ENCODE measurements around the gene MINDY4. TPM values are rescaled to one million over a fixed set of nuclear protein-coding genes. Genes with fewer than 3 reads are reported as not detected.

MINDY4 gene
- total RNA-seq, 1 donor from 2014 or later: 20.1 TPM

GRCh38 chr7:30928254-30928872 lies 157.1 kb downstream of the MINDY4 start:
- no peak overlapping the region for H3K27ac ChIP-seq
- DNase-seq (peak; percentile 23), ATAC-seq (no peak)
- H3K9me3 ChIP-seq: no peaks in the 10 kb centered on the region
- peaks cover 3% of the 10 kb centered on the region for H3K4me1 ChIP-seq
- intact Hi-C loops (cut with DNase I): no loop called here
- H3K4me3 ChIP-seq: no peak overlapping the region
- no peaks in the 10 kb centered on the region for H3K27me3 ChIP-seq
- H3K36me3 ChIP-seq: peaks cover 29% of the 10 kb centered on the region
- no peak for TF ChIP-seq CTCF (IDR thresholded peaks at IDR 0.05)

- DNase-seq: peak; percentile 27
- Histone ChIP-seq H3K36me3 (peaks cover 15% of the 10 kb centered on the region), H3K27me3 (no peaks in the 10 kb centered on the region), H3K4me1 (peaks cover 3% of the 10 kb centered on the region), H3K4me3 (no peak overlapping the region), H3K27ac (no peak overlapping the region), H3K9me3 (no peaks in the 10 kb centered on the region)
- TF ChIP-seq CTCF (IDR thresholded peaks at IDR 0.05): no peak
- ATAC-seq: no peak
- intact Hi-C loops (cut with DNase I): no loop called here
Measured at GRCh38 chr7:30929686-30930085, 158.5 kb downstream of the MINDY4 start.

GRCh38 chr7:30930621-30931020 lies 159.4 kb downstream of the MINDY4 start:
- H3K27me3 ChIP-seq: no peaks in the 10 kb centered on the region
- peaks cover 3% of the 10 kb centered on the region for H3K4me1 ChIP-seq
- intact Hi-C loops (cut with DNase I): no loop called here
- DNase-seq (peak; percentile 40), ATAC-seq (no peak)
- no peak overlapping the region for H3K4me3 ChIP-seq
- peaks cover 6% of the 10 kb centered on the region for H3K36me3 ChIP-seq
- H3K9me3 ChIP-seq: no peaks in the 10 kb centered on the region
- TF ChIP-seq CTCF (IDR thresholded peaks at IDR 0.05): no peak
- no peak overlapping the region for H3K27ac ChIP-seq

- intact Hi-C loops (cut with DNase I): no loop called here
- H3K27ac ChIP-seq: no peak overlapping the region
- TF ChIP-seq CTCF (IDR thresholded peaks at IDR 0.05): no peak
- no peaks in the 10 kb centered on the region for H3K27me3 ChIP-seq
- H3K9me3 ChIP-seq: no peaks in the 10 kb centered on the region
- peaks cover 3% of the 10 kb centered on the region for H3K4me1 ChIP-seq
- H3K36me3 ChIP-seq: no peaks in the 10 kb centered on the region
- ATAC-seq (no peak), DNase-seq (peak; percentile 60)
- H3K4me3 ChIP-seq: no peak overlapping the region
Measured at GRCh38 chr7:30931161-30931928, 160.1 kb downstream of the MINDY4 start.

GRCh38 chr7:30931929-30932540 lies 160.8 kb downstream of the MINDY4 start:
- H3K4me3 ChIP-seq: no peak overlapping the region
- no peaks in the 10 kb centered on the region for H3K27me3 ChIP-seq
- DNase-seq: peak; percentile 37
- no peak overlapping the region for H3K27ac ChIP-seq
- no peak for ATAC-seq
- no peaks in the 10 kb centered on the region for H3K36me3 ChIP-seq
- intact Hi-C loops (cut with DNase I): no loop called here
- peaks cover 3% of the 10 kb centered on the region for H3K4me1 ChIP-seq
- no peaks in the 10 kb centered on the region for H3K9me3 ChIP-seq
- TF ChIP-seq CTCF (IDR thresholded peaks at IDR 0.05): no peak

All from upper lobe of right lung (tissue), 1 donor.